OCI-LY7 (cell line): ENCODE measurements around the gene PTPN14. TPM values are rescaled to one million over a fixed set of nuclear protein-coding genes. Genes with fewer than 3 reads are reported as not detected.

Experiments
- BruUV-seq: library from RNA; stranded (reverse); fragments of 400-500 nt; replicated peaks from 2 replicates; lab custom pipeline; 2021; lab: Mats Ljungman, UMichigan
- CTCF ChIA-PET: fragments of 300-600 bp; sonication (Branson Sonifier 250); formaldehyde crosslinking; loops from one replicate; lab custom pipeline; 2022; ENCODE audit warnings: antibody characterized with exemption; ENCODE audit not compliant: unreplicated experiment; lab: Charles Lee
- POLR2A ChIA-PET: fragments of 300-600 bp; sonication (Branson Sonifier 250); formaldehyde crosslinking; loops from one replicate; lab custom pipeline; 2022; ENCODE audit warnings: antibody characterized with exemption; lab: Charles Lee
- DNase-seq: peaks from one replicate; pipeline ENCODE4 v3.0.0-alpha.2; 2015; ENCODE audit warnings: low spot score
- H2AFZ ChIP-seq: fragments of 200-600 bp; sonication (generic), shearing (Covaris generic); 2 replicates; pipeline ENCODE4 v1.6.1; 2014; ENCODE audit warnings: mild to moderate bottlenecking, antibody characterized with exemption, low read length, moderate library complexity
- H3K27ac ChIP-seq: fragments of 200-600 bp; sonication (generic); 2 replicates; pipeline ENCODE4 v1.5.1; 2014; ENCODE audit warnings: mixed run types, low read depth, mild to moderate bottlenecking, moderate library complexity, low read length, inconsistent platforms; ENCODE audit not compliant: poor library complexity, severe bottlenecking
- H3K36me3 ChIP-seq: fragments of 200-600 bp; sonication (generic); 2 replicates; pipeline ENCODE4 v1.6.1; 2014; ENCODE audit warnings: mild to moderate bottlenecking, antibody characterized with exemption, low read length, moderate library complexity, mixed read lengths; ENCODE audit not compliant: insufficient read depth
- H3K4me1 ChIP-seq: fragments of 200-600 bp; sonication (generic); 2 replicates; pipeline ENCODE4 v1.5.1; 2014; ENCODE audit warnings: mild to moderate bottlenecking, low read length; ENCODE audit not compliant: insufficient read depth, poor library complexity, severe bottlenecking
- H3K4me2 ChIP-seq: fragments of 200-600 bp; sonication (generic); 2 replicates; pipeline ENCODE4 v1.6.1; 2014; ENCODE audit warnings: mild to moderate bottlenecking, low read length
- H3K4me3 ChIP-seq: fragments of 200-600 bp; sonication (generic); 2 replicates; pipeline ENCODE4 v1.5.1; 2014; ENCODE audit warnings: mild to moderate bottlenecking, low read depth, low read length; ENCODE audit not compliant: poor library complexity, severe bottlenecking
- H3K79me2 ChIP-seq: fragments of 200-600 bp; sonication (generic); 2 replicates; pipeline ENCODE4 v1.6.1; 2016; ENCODE audit warnings: low read depth, mild to moderate bottlenecking, low read length, moderate library complexity, mixed read lengths; ENCODE audit not compliant: insufficient read depth
- H3K9me2 ChIP-seq: fragments of 200-600 bp; sonication (generic); 2 replicates; pipeline ENCODE4 v1.6.1; 2016; ENCODE audit warnings: mild to moderate bottlenecking, low read length, mixed read lengths; ENCODE audit not compliant: insufficient read depth
- H3K9me3 ChIP-seq: fragments of 200-600 bp; sonication (generic); 2 replicates; pipeline ENCODE4 v1.6.1; 2014; ENCODE audit warnings: mild to moderate bottlenecking, mixed run types, low read length, mixed read lengths
- H4K20me1 ChIP-seq: fragments of 200-600 bp; sonication (generic); 2 replicates; pipeline ENCODE4 v1.6.1; 2014; ENCODE audit warnings: mild to moderate bottlenecking, antibody characterized with exemption, low read length, moderate library complexity, mixed read lengths; ENCODE audit not compliant: insufficient read depth
- CTCF ChIP-seq: fragments of 200-600 bp; sonication (generic); conservative IDR thresholded peaks from 2 replicates; pipeline ENCODE4 v1.5.1; 2014; ENCODE audit warnings: mild to moderate bottlenecking, antibody characterized with exemption, low read length, moderate library complexity, mixed read lengths
- EZH2phosphoT487 ChIP-seq: fragments of 200-600 bp; sonication (generic); IDR thresholded peaks from 2 replicates; pipeline ENCODE4 v1.6.1; 2018; ENCODE audit warnings: low read depth, borderline replicate concordance, mild to moderate bottlenecking, mixed run types, antibody characterized with exemption, low read length, moderate library complexity, mixed read lengths
- intact Hi-C: fragments of 100-400 bp; cut with micrococcal nuclease; formaldehyde crosslinking; loops from one replicate; pipeline ENCODE4 v1.10.0; 2022; ENCODE audit not compliant: unreplicated experiment
- total RNA-seq, 2 experiments: library from RNA; depleted of rRNA in 1 of 2; stranded (reverse); fragments of >200 nt in 1 of 2; shearing (Covaris generic) in 1 of 2; gene quantifications; 2 replicates each; pipeline ENCODE4 v1.2.3, GENCODE V29; 2014 to 2022

PTPN14 gene
- total RNA-seq, 2 experiments from 2014 or later = not detected

DNA sequence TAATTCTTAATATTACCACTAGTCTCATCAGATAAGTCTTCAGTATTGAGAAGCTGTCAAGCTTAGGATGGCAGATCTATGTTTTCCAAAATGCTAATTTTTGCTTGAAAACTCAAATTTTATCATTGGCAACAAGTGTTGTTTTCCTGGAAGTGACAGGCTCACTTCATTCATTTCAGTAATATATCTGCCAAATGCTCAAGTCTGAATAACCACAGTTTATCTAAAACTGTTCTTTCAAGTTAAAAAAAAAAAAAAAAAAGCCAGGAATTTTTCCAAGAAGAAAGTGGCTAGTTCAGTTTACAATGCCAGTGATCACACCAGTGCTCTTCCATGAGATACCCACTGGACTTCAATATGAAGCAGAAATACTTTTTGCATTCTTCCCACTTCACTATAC, 249.9 kb downstream of the PTPN14 start:
- intact Hi-C loops = no loop called here
- Histone ChIP-seq H3K4me2 (no peak overlapping the region), H3K36me3 (no peaks in the 10 kb centered on the region), H3K27ac (no peak overlapping the region), H3K9me3 (no peaks in the 10 kb centered on the region), H4K20me1 (no peaks in the 10 kb centered on the region), H3K79me2 (no peaks in the 10 kb centered on the region), H2AFZ (no peak overlapping the region), H3K9me2 (no peaks in the 10 kb centered on the region), H3K4me1 (no peaks in the 10 kb centered on the region), H3K4me3 (no peak overlapping the region)
- TF ChIP-seq CTCF (no peak), EZH2phosphoT487 (no peak)
- POLR2A ChIA-PET = interaction anchor here (0.9 kb wide), 1 partner anchor 49 kb away, joined by 3 read pairs; no protein-coding TSS in a partner anchor
- CTCF ChIA-PET = no interaction called here
- DNase-seq = no peak
- no TSS peak for BruUV-seq

DNA sequence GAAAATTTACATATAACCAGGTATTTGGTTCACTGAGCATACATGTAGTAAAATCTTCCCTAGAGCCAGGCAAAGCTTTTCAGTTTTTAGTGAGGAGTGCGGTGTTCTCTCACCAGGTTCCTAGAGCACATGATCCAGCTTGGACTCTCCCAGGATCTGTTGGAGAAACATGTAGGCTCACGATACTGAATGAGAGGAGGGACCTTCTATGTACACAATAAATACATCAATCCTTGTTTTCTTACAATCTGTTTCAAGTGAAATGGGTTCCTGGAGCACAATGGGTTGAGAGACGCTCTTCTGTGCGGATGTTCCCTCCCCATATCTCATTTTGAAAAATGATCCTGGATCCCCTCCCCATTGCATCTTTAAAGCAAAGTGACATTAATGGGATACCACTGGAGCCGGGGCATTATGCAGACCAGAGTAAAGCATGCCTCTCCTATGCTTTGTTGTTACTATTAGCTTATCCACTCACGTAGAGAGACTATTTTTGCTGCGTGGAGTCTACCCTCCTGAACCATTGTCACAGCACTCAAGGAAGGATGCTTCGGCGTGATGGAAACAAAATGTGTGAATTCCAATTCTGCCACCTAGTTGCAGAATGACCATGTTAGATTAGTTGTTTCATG, 251.1 kb downstream of the PTPN14 start:
- TF ChIP-seq CTCF = no peak
- no peak for TF ChIP-seq EZH2phosphoT487
- Histone ChIP-seq H3K79me2 (no peaks in the 10 kb centered on the region), H3K4me2 (no peak overlapping the region), H4K20me1 (no peaks in the 10 kb centered on the region), H3K36me3 (no peaks in the 10 kb centered on the region), H3K9me2 (no peaks in the 10 kb centered on the region), H3K9me3 (no peaks in the 10 kb centered on the region), H2AFZ (no peak overlapping the region), H3K27ac (no peak overlapping the region), H3K4me1 (no peaks in the 10 kb centered on the region), H3K4me3 (no peak overlapping the region)
- BruUV-seq = no TSS peak
- ChIA-PET CTCF (no interaction called here), POLR2A (interaction anchor here (0.8 kb wide), 1 partner anchor 8 kb away, joined by 3 read pairs; no protein-coding TSS in a partner anchor)
- DNase-seq = no peak
- intact Hi-C loops = no loop called here

Other genes starting within 250 kb of the PTPN14 start
- 110 and 161 TPM in 2 replicates for gene CENPF, start 51.6 kb upstream of the PTPN14 start, total RNA-seq (2014; rRNA removed; shearing (Covaris generic))
- 173 and 195 TPM in 2 replicates for gene CENPF, start 51.6 kb upstream of the PTPN14 start, total RNA-seq (2022)